ENCODE measurements around the gene FARP1.
"Not testable (repeated sequence)": the region's sequence is repeated elsewhere in the genome, so short reads cannot be mapped to it uniquely, and the experiment has no call there.

Gene FARP1

DNA sequence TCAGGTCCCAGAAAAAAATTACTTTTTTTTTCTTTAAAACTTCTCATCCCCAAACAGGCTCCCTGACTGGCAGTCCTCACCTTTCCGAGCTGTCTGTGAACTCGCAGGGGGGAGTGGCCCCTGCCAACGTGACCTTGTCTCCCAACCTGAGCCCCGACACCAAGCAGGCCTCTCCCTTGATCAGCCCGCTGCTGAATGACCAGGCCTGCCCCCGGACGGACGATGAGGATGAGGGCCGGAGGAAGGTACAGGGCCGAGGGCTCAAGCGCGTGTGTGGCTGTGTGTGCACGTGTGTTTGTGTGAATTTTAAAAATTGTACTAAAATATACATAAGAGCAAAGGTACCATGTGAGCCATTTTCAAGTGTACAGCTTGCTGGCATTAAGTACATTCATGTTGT, 266.4 kb downstream of the FARP1 start:
- no peak for FAIRE-seq

GRCh38 chr13:98410612-98411011, 267.7 kb downstream of the FARP1 start:
- FAIRE-seq: no peak

GRCh38 chr13:98411013-98411412, 268.1 kb downstream of the FARP1 start:
- FAIRE-seq: no peak

GRCh38 chr13:98411617-98412265, 268.8 kb downstream of the FARP1 start:
- no peak for FAIRE-seq

DNA sequence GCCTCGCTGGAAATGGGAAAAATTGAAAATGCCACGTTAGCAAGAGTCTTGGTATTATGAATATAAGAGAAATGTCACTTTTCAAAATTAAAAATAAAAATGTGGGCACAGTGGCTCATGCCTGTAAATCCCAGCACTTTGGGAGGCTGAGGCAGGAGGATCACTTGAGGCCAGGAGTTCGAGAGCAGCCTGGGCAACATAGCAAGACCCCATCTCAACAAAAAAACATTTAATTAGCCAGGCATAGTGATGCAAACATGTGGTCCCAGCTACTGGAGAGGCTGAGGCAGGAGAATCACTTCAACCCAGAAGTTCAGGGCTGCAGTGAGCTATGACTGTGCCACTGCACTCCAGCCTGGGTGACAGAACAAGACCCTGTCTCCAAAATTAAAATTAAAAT, 270.4 kb downstream of the FARP1 start:
- not testable (repeated sequence) for FAIRE-seq

DNA sequence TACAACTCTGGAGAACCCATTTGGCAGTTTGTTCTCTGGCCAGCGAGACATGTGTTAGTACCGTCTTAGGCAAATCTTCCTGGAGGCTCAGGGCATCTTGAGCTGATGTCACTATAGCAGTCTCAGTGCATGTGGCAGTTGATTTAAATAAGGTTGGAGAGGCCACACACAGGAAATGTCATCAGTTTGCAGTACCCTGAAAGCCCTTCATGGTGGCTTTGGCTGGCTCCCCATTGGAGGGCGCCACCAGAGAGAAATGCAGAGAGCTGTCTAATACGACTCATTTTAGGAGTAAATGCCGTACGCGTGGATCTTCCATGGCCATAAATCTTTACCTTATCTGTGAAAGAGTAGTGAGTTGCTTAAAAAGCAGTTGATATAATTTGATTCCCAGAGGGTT, 270.9 kb downstream of the FARP1 start:
- FAIRE-seq: no peak

DNA sequence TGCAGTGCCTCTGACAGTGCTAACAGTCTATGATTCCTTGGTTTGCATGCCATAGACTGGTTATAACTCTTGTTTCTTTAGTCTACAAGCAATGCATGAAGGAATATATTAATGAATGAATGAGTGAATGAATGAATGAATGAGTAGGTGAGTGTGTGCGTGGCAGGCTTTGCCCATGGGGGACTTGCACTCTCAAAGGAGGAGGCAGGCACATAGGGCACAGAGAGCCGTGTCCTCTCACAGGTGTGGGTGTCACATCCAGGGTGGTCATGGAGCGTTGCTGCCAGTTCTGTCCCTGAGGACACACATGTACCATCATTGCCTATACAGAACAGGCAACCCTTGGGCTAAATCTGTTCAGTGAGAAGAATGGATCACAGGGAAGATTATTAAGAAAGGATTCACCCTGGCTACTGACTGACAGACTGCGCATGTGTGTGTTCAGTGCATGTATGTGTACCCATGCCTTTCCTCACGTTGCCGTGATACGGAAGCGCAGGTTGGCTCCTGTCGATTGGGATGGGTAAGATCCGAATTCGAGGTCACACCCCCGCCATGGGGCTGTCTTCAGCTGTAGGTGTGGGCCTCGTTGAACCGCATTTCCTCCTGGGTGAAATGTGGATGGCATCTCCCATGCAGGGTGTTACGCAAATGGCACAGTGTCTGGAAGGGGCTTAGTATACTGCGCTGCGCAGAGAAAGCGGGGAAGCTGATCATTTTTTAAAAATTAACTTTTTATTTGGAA, 272.6 kb downstream of the FARP1 start:
- no peak for FAIRE-seq

- no peak for FAIRE-seq
These were observed 273.5 kb downstream of the FARP1 start for GRCh38 chr13:98416408-98416807.

- no peak for FAIRE-seq
These were observed 277.1 kb downstream of the FARP1 start for GRCh38 chr13:98419786-98420553.

- no peak for FAIRE-seq
These were observed 277.8 kb downstream of the FARP1 start for GRCh38 chr13:98420554-98421175.

GRCh38 chr13:98422046-98422445, 279.2 kb downstream of the FARP1 start:
- no peak for FAIRE-seq

- no peak for FAIRE-seq
These were observed 280.5 kb downstream of the FARP1 start for GRCh38 chr13:98423417-98423816.

DNA sequence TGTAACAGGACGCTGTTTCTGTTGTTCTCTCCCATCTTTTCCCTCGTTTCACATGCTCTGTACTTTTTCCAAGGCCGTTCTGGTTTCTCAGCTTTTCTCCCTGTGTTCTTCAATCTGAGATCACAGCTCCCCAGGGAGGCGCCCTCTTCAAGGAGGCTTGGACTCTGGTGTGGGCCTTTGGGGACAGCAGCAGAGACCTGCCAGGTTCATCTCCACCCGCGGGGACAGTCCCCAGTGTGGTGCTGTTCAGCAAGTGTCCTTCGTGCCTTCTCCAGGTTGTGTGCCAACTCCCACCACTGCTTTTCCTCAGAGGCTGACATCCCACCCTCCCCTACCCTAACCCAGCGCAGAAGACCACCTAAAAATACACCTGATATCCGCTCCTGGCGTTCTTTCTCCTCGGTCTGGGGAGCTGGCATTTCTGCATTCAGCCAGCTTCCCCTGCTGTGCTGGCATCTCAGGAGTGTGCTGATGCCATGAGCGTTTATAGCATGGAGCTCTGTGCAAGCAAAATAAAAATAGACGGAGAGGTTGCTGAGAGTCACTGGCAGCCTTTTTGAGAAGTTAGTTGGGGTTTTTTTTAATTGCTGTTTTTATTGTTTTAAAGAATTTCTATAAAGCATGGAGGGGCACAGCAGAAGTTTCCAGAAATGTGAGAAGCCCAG, 284.6 kb downstream of the FARP1 start:
- FAIRE-seq: no peak

GRCh38 chr13:98428256-98428966, 285.5 kb downstream of the FARP1 start:
- no peak for FAIRE-seq

DNA sequence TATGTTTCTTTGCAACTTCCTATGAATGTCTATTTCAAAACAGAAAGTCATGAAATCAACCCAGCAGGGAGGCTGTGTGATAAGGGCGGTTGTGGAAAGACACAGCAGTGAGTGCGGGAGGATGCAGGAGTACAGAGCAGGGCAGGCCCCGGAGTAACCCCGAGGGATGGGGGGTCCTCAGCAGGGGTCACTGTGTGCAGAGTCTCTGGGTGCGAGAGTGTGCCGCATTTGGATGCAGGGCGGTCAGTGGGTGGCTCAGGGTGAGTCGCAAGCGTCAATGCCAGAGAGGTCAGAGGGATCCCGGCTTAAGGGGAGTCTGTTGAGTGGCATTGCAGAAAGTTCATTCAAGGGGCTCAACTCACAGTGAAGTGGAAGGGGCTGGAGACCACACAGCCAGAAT, 286.2 kb downstream of the FARP1 start:
- FAIRE-seq: no peak

GRCh38 chr13:98429531-98429930, 286.6 kb downstream of the FARP1 start:
- FAIRE-seq: no peak

DNA sequence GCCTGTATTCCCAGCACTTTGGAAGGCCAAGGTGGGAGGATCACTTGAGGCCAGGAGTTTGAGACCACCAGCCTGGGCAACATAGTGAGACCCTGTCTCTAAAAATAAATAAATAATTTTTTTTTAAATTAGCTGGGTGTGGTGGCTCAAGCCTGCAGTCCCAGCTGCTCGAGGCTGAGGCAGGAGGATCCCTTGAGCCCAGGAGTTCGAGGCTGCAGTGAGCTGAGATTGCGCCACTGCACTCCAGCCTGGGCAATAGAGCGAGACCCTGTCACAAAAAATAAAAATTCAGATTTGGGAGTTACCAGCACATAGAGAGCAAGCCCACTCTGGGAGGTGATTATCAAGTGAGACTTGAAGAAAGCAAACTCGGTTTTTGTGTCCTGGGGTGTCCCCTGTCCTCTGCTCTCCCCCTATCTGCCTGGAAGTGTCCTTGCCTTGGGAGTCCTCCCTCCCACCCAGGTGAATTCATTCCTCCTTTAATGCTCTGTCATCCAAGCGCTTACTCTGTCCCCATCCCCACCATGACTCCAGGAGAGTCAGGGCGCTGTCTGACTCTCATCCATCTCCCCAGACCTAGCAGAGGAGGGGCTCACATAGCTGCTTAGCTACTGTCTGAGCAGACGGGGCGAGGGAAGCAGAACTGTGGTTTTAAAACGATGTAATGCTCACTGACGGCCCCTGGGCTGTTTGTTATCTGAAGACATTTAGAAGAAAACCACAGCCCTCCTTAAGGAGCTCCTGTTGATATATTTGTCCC, 287.3 kb downstream of the FARP1 start:
- FAIRE-seq: no peak

GRCh38 chr13:98432638-98433037, 289.7 kb downstream of the FARP1 start:
- no peak for FAIRE-seq

DNA sequence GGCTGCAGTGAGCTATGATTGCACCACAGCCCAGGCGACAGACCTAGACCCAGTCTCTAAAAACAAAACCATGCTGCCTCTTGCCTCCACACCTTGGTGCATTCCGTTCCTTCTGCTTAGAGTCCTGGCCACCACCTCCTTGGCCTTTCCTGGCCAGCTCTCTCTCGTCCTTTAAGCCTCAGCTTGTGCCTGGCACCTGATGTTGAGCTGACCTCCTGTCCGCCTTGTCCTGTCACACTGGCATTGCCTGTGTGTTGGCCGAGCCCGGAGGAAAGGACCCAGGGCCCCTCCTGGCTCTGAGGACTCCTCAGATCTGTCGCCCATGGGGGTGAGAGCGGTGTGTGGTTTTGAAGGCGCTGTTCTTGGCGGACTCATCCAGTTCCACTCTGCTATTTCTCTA, 290.8 kb downstream of the FARP1 start:
- FAIRE-seq: no peak

- no peak for FAIRE-seq
These were observed 291.2 kb downstream of the FARP1 start for GRCh38 chr13:98434060-98434459.

DNA sequence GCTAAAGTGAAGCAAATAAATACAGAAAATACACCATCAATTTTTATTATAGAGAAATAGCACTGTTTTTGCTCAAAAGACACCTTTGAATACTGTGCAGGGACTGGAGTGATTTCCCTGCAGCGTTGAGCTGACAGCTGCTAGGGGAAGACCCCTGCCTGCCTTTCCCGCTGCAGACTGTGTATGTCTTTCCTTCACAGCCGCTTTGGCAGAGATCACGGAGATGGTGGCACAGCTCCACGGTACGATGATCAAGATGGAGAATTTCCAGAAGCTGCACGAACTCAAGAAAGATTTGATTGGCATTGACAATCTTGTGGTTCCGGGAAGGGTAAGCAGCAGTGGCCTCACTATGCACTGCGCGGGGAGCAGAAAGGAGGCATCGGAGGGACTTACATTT, 292.5 kb downstream of the FARP1 start:
- FAIRE-seq: no peak

Data from islet of Langerhans (tissue), 1 donor.